NT2/D1 (cell line): ENCODE results near the gene DUXB.

Source experiments
- YY1 ChIP-seq: IDR thresholded peaks from 2 replicates; pipeline ENCODE4 v1.6.1; 2011; ENCODE audit not compliant: insufficient read length, insufficient read depth
- ZNF274 ChIP-seq: IDR thresholded peaks from 2 replicates; pipeline ENCODE4 v1.6.1; 2011; ENCODE audit warnings: mild to moderate bottlenecking, low read depth, low read length

DNA sequence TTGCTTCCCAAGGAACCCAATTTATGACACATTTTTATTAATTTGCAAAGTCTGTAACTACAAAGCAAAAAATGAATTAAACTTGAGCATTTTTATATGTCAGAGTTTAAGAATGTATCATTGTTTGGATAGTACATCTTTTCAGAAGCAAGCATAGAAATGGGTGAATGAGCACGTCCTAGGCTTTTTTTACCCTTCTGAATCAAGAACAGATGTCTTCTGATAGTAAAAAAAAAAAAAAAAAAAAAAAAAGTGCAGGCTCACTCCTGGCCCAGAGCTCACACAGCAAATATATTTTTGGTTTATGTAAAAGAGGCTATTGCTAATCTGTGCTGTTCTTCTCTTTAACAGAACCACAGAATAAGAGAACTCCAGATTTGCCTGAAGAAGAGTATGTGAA lies 47.3 kb downstream of the DUXB start:
- TF ChIP-seq ZNF274 (no peak), YY1 (no peak)
